ENCODE measurements around the gene RHBDL3. TPM values are rescaled to one million over a fixed set of nuclear protein-coding genes. Genes with fewer than 3 reads are reported as not detected.

RHBDL3 gene
- polyA plus RNA-seq, 2 of the 4 experiments (the other 2 are of a cell fraction): 2.0 to 6.6 TPM

GRCh38 chr17:32285306-32285705 lies 19.7 kb downstream of the RHBDL3 start:
- TF ChIP-seq HOXB5 (CRISPR knock-in tag; IDR thresholded peaks at IDR 0.05) (no peak), MAZ (IDR thresholded peaks at IDR 0.05; ENCODE audit: borderline replicate concordance, low read depth, low read length) (no peak), JUN (IDR thresholded peaks at IDR 0.05) (no peak), JUNB (IDR thresholded peaks at IDR 0.05) (no peak)
- 88% methylated on average over 8 of the region's 8 CpGs for WGBS (ENCODE audit: missing lambda C conversion rate)
- H3K4me1 ChIP-seq: peaks cover 28% of the 10 kb centered on the region; the same call in 2 of the 3 replicates
- no peak for FAIRE-seq
- ATAC-seq: no peak
- no peak for DNase-seq (ENCODE audit: low read depth in 1 of 2, low spot score in 1 of 2)
- H3K27ac ChIP-seq: no peak overlapping the region
- H3K4me2 ChIP-seq: no peak overlapping the region
- H3K9me3 ChIP-seq: no peaks in the 10 kb centered on the region
- H3K4me3 ChIP-seq: no peak overlapping the region
- ChIA-PET CTCF (interaction anchor here (0.9 to 4.2 kb wide), 4 partner anchors 10 to 35 kb away, joined by 3 to 27 read pairs (median 6); no protein-coding TSS in a partner anchor), POLR2A (no interaction called here)

GRCh38 chr17:32285746-32286517 lies 20.3 kb downstream of the RHBDL3 start:
- ChIA-PET POLR2A (no interaction called here), CTCF (interaction anchor here (0.9 to 4.2 kb wide), 12 partner anchors 8 to 82 kb away, joined by 3 to 27 read pairs (median 4); no protein-coding TSS in a partner anchor)
- peak overlapping the region in 1 of 2 experiments; percentile 71; a peak in 3 of 6 replicates for H3K27ac ChIP-seq
- no peak for FAIRE-seq
- no peak for TF ChIP-seq RNF2 (IDR thresholded peaks at IDR 0.05; ENCODE audit: borderline replicate concordance, low read depth)
- no peak for TF ChIP-seq FOSB (CRISPR knock-in tag; IDR thresholded peaks at IDR 0.05)
- TF ChIP-seq PBX3 (IDR thresholded peaks at IDR 0.05): no peak
- TF ChIP-seq TFCP2L1 (CRISPR knock-in tag; IDR thresholded peaks at IDR 0.05): no peak
- no peaks in the 10 kb centered on the region for H3K9me3 ChIP-seq
- peak in 1 of 2 experiments; percentile 19; a peak in 2 of 6 replicates for ATAC-seq
- H3K4me1 ChIP-seq: peaks cover 23% of the 10 kb centered on the region; the same call in 2 of the 3 replicates
- DNase-seq (ENCODE audit: low read depth in 1 of 2, low spot score in 1 of 2): no peak
- H3K4me3 ChIP-seq: no peak overlapping the region
- H3K4me2 ChIP-seq: no peak overlapping the region
- WGBS (ENCODE audit: missing lambda C conversion rate): 81% methylated on average over 9 of the region's 9 CpGs

GRCh38 chr17:32286518-32286900 lies 20.9 kb downstream of the RHBDL3 start:
- no peak for FAIRE-seq
- Histone ChIP-seq H3K9me3 (no peaks in the 10 kb centered on the region), H3K4me1 (peaks cover 17% of the 10 kb centered on the region; the same call in 2 of the 3 replicates), H3K4me3 (no peak overlapping the region), H3K4me2 (no peak overlapping the region), H3K27ac (peak overlapping the region in 1 of 2 experiments; percentile 71; a peak in 3 of 6 replicates)
- CTCF ChIA-PET: interaction anchor here (1.0 to 4.2 kb wide), 12 partner anchors 9 to 83 kb away, joined by 3 to 27 read pairs (median 4); no protein-coding TSS in a partner anchor
- POLR2A ChIA-PET: no interaction called here
- DNase-seq (ENCODE audit: low read depth in 1 of 2, low spot score in 1 of 2): no peak
- ATAC-seq: peak in 1 of 2 experiments; percentile 14; a peak in 1 of 6 replicates
- no peak for TF ChIP-seq NPAS2 (CRISPR knock-in tag; IDR thresholded peaks at IDR 0.05; ENCODE audit: borderline replicate concordance)
- no peak for TF ChIP-seq CEBPB (IDR thresholded peaks at IDR 0.05)
- no peak for TF ChIP-seq ZSCAN20 (CRISPR knock-in tag; IDR thresholded peaks at IDR 0.05)
- no peak for TF ChIP-seq KDM1A (IDR thresholded peaks at IDR 0.05; ENCODE audit: low read depth)
- TF ChIP-seq CHD2 (IDR thresholded peaks at IDR 0.05; ENCODE audit: low read length, partially characterized antibody): no peak
- no peak for TF ChIP-seq HEYL (CRISPR knock-in tag; IDR thresholded peaks at IDR 0.05)
- TF ChIP-seq ELK1 (IDR thresholded peaks at IDR 0.05; ENCODE audit: low read depth, low read length): no peak
- no peak for TF ChIP-seq NR3C1 (IDR thresholded peaks at IDR 0.05)
- 80% methylated on average over 5 of the region's 5 CpGs for WGBS (ENCODE audit: missing lambda C conversion rate)

All from A549 (cell line).